Measurements from ENCODE around the gene IER5. TPM values are rescaled to one million over a fixed set of nuclear protein-coding genes. Genes with fewer than 3 reads are reported as not detected.

The IER5 gene
- total and polyA plus RNA-seq, 2 of the 13 experiments (the other 11 are each of a cell fraction or from before 2014, with no cell fraction given) = 2.5 to 3.5 TPM

DNA sequence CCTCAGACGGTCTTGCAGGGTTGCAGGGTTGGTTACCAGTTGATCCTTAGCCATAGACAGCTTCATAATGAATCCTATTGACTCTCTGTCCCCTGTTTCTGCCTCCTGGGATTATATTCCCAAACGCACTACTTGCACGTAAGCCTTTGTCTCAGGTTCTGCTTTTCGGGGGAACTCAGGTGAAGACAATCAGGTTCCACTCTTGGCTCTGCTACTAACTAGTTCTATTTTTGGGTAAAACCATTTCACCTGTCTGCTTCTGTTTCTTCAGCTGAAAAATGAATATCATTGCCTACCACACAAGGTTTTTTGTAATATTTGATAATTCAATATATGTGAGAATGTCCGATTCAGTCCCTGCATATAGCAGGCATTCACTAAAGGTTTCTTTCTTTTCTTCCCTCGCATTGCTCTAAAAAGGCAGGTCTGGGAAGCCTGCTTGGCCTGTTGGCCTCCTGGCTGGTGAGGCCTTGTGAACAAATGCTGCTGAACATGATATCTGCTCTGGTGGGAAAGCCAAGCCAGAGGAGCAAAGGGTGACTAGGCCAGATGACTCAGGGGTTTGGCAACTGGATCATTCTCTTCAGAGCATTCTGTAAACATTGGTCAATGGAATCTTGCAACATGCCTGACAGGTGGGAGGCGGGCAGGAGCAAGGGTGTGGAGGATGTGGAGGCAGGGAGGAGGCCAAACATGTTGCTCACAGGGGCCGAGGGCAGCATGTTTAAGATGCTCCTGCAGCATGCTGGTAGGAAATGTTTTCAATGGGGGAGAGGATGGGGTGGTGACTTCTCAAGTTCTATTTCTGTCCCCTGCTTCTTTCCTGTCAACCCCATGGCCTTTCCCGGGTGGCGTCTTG, 23.8 kb downstream of the IER5 start (continued):
- TF ChIP-seq, protein P1, sequence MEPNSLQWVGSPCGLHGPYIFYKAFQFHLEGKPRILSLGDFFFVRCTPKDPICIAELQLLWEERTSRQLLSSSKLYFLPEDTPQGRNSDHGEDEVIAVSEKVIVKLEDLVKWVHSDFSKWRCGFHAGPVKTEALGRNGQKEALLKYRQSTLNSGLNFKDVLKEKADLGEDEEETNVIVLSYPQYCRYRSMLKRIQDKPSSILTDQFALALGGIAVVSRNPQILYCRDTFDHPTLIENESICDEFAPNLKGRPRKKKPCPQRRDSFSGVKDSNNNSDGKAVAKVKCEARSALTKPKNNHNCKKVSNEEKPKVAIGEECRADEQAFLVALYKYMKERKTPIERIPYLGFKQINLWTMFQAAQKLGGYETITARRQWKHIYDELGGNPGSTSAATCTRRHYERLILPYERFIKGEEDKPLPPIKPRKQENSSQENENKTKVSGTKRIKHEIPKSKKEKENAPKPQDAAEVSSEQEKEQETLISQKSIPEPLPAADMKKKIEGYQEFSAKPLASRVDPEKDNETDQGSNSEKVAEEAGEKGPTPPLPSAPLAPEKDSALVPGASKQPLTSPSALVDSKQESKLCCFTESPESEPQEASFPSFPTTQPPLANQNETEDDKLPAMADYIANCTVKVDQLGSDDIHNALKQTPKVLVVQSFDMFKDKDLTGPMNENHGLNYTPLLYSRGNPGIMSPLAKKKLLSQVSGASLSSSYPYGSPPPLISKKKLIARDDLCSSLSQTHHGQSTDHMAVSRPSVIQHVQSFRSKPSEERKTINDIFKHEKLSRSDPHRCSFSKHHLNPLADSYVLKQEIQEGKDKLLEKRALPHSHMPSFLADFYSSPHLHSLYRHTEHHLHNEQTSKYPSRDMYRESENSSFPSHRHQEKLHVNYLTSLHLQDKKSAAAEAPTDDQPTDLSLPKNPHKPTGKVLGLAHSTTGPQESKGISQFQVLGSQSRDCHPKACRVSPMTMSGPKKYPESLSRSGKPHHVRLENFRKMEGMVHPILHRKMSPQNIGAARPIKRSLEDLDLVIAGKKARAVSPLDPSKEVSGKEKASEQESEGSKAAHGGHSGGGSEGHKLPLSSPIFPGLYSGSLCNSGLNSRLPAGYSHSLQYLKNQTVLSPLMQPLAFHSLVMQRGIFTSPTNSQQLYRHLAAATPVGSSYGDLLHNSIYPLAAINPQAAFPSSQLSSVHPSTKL (CRISPR knock-in tag; IDR thresholded peaks at IDR 0.05) = peak; percentile 99
- TF ChIP-seq KDM4B (CRISPR knock-in tag; IDR thresholded peaks at IDR 0.05) (peak; percentile 96), SOX6 (IDR thresholded peaks at IDR 0.05) (no peak), SOX6 (CRISPR knock-in tag; IDR thresholded peaks at IDR 0.05) (peak; percentile 96), PLRG1 (conservative IDR thresholded peaks at IDR 0.05) (no peak), SMYD3 (CRISPR knock-in tag; IDR thresholded peaks at IDR 0.05) (no peak), ZNF326 (CRISPR knock-in tag; IDR thresholded peaks at IDR 0.05; ENCODE audit: borderline replicate concordance) (no peak), FLYWCH1 (CRISPR knock-in tag; IDR thresholded peaks at IDR 0.05) (no peak), NFE2L1 (CRISPR knock-in tag; IDR thresholded peaks at IDR 0.05; ENCODE audit: borderline replicate concordance) (peak; percentile 98), SIN3A (IDR thresholded peaks at IDR 0.05; ENCODE audit: borderline replicate concordance, low read depth, low read length) (no peak), TFE3 (CRISPR knock-in tag; IDR thresholded peaks at IDR 0.05) (peak; percentile 91), ZBTB44 (CRISPR knock-in tag; IDR thresholded peaks at IDR 0.05) (no peak; the same call in 1 of the 2 replicates), KMT2B (CRISPR knock-in tag; IDR thresholded peaks at IDR 0.05) (peak; percentile 73), NFE2L2 (IDR thresholded peaks at IDR 0.05; ENCODE audit: low read length) (peak; percentile 92), ZNF737 (CRISPR knock-in tag; IDR thresholded peaks at IDR 0.05; ENCODE audit: borderline replicate concordance) (no peak)
- TF ChIP-seq, protein P2, sequence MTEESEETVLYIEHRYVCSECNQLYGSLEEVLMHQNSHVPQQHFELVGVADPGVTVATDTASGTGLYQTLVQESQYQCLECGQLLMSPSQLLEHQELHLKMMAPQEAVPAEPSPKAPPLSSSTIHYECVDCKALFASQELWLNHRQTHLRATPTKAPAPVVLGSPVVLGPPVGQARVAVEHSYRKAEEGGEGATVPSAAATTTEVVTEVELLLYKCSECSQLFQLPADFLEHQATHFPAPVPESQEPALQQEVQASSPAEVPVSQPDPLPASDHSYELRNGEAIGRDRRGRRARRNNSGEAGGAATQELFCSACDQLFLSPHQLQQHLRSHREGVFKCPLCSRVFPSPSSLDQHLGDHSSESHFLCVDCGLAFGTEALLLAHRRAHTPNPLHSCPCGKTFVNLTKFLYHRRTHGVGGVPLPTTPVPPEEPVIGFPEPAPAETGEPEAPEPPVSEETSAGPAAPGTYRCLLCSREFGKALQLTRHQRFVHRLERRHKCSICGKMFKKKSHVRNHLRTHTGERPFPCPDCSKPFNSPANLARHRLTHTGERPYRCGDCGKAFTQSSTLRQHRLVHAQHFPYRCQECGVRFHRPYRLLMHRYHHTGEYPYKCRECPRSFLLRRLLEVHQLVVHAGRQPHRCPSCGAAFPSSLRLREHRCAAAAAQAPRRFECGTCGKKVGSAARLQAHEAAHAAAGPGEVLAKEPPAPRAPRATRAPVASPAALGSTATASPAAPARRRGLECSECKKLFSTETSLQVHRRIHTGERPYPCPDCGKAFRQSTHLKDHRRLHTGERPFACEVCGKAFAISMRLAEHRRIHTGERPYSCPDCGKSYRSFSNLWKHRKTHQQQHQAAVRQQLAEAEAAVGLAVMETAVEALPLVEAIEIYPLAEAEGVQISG (CRISPR knock-in tag; IDR thresholded peaks at IDR 0.05) = peak; percentile 77
- TF ChIP-seq, protein P3, sequence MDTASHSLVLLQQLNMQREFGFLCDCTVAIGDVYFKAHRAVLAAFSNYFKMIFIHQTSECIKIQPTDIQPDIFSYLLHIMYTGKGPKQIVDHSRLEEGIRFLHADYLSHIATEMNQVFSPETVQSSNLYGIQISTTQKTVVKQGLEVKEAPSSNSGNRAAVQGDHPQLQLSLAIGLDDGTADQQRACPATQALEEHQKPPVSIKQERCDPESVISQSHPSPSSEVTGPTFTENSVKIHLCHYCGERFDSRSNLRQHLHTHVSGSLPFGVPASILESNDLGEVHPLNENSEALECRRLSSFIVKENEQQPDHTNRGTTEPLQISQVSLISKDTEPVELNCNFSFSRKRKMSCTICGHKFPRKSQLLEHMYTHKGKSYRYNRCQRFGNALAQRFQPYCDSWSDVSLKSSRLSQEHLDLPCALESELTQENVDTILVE (CRISPR knock-in tag; IDR thresholded peaks at IDR 0.05) = peak; percentile 96
